SK-N-SH treated with all-trans-retinoic acid at 6 μM for 48 hours (cell line): ENCODE results near the gene IL2RG.

Source experiments
- ATAC-seq: fragments of 200-7000 bp; cut with Tn5 transposase; 3 replicates; pipeline ENCODE4 v1.9.1; 2020; ENCODE audit warnings: mild to moderate bottlenecking, moderate library complexity
- ARNTL ChIP-seq: fragments of 450-650 bp; formaldehyde crosslinking; IDR thresholded peaks from 2 replicates; pipeline ENCODE4 v1.5.0; 2020; ENCODE audit warnings: low read depth, mild to moderate bottlenecking, moderate library complexity, borderline replicate concordance
- BACH2 ChIP-seq: fragments of 250-450 bp; sonication (Bioruptor Pico); IDR thresholded peaks from 2 replicates; pipeline ENCODE4 v1.9.0; 2021; ENCODE audit warnings: mild to moderate bottlenecking, borderline replicate concordance
- CREB5 ChIP-seq: fragments of 250-450 bp; sonication (Bioruptor Pico); IDR thresholded peaks from 2 replicates; pipeline ENCODE4 v1.5.1; 2020; ENCODE audit warnings: low read depth, mild to moderate bottlenecking, moderate library complexity
- CSDC2 ChIP-seq: fragments of 250-450 bp; sonication (Bioruptor Pico); IDR thresholded peaks from 2 replicates; pipeline ENCODE4 v1.5.0; 2020; ENCODE audit warnings: mild to moderate bottlenecking, moderate library complexity
- CSRNP3 ChIP-seq: fragments of 250-450 bp; sonication (Bioruptor Pico); IDR thresholded peaks from 2 replicates; pipeline ENCODE4 v1.5.1; 2021; ENCODE audit warnings: mild to moderate bottlenecking, moderate library complexity
- ESRRG ChIP-seq: fragments of 250-450 bp; sonication (Bioruptor Pico); IDR thresholded peaks from 2 replicates; pipeline ENCODE4 v1.6.1; 2021; ENCODE audit warnings: mild to moderate bottlenecking
- GLIS3 ChIP-seq: fragments of 250-450 bp; sonication (Bioruptor Pico); IDR thresholded peaks from 2 replicates; pipeline ENCODE4 v1.5.0; 2020; ENCODE audit warnings: mild to moderate bottlenecking, moderate library complexity
- ISL1 ChIP-seq: fragments of 250-450 bp; sonication (Bioruptor Pico); IDR thresholded peaks from 2 replicates; pipeline ENCODE4 v2.1.2; 2022; ENCODE audit warnings: mild to moderate bottlenecking, moderate library complexity
- OSR1 ChIP-seq: fragments of 250-450 bp; sonication (Bioruptor Pico); IDR thresholded peaks from 2 replicates; pipeline ENCODE4 v1.8.0; 2022; ENCODE audit warnings: moderate library complexity, mild to moderate bottlenecking, inconsistent platforms
- PATZ1 ChIP-seq: fragments of 250-450 bp; sonication (Bioruptor Pico); IDR thresholded peaks from 2 replicates; pipeline ENCODE4 v1.8.0; 2020; ENCODE audit warnings: mild to moderate bottlenecking, moderate library complexity, borderline replicate concordance
- POU6F1 ChIP-seq: fragments of 250-450 bp; sonication (Bioruptor Pico); IDR thresholded peaks from 2 replicates; pipeline ENCODE4 v1.8.0; 2021; ENCODE audit warnings: low read depth, mild to moderate bottlenecking, moderate library complexity, borderline replicate concordance
- PPARA ChIP-seq: fragments of 250-450 bp; sonication (Bioruptor Pico); IDR thresholded peaks from 2 replicates; pipeline ENCODE4 v1.5.0; 2020; ENCODE audit warnings: mild to moderate bottlenecking, borderline replicate concordance
- RARB ChIP-seq: fragments of 250-450 bp; sonication (Bioruptor Pico); IDR thresholded peaks from 2 replicates; pipeline ENCODE4 v1.8.0; 2021; ENCODE audit warnings: mild to moderate bottlenecking, moderate library complexity
- SNAI2 ChIP-seq: fragments of 250-450 bp; sonication (Bioruptor Pico); IDR thresholded peaks from 2 replicates; pipeline ENCODE4 v1.5.0; 2020; ENCODE audit warnings: mild to moderate bottlenecking, moderate library complexity
- TCF4 ChIP-seq: fragments of 250-450 bp; sonication (Bioruptor Pico); IDR thresholded peaks from 2 replicates; pipeline ENCODE4 v1.8.0; 2021; ENCODE audit warnings: mild to moderate bottlenecking, moderate library complexity, borderline replicate concordance
- TOX ChIP-seq: fragments of 250-450 bp; sonication (Bioruptor Pico); IDR thresholded peaks from 2 replicates; pipeline ENCODE4 v1.8.0; 2021; ENCODE audit warnings: mild to moderate bottlenecking, moderate library complexity, borderline replicate concordance
- TSHZ2 ChIP-seq: fragments of 250-450 bp; sonication (Bioruptor Pico); IDR thresholded peaks from 2 replicates; pipeline ENCODE4 v1.5.0; 2020; ENCODE audit warnings: mild to moderate bottlenecking, moderate library complexity
- ZC3H10 ChIP-seq: fragments of 250-450 bp; sonication (Bioruptor Pico); IDR thresholded peaks from 2 replicates; pipeline ENCODE4 v1.5.1; 2021; ENCODE audit warnings: mild to moderate bottlenecking, moderate library complexity
- ZFP3 ChIP-seq: fragments of 250-450 bp; sonication (Bioruptor Pico); IDR thresholded peaks from 2 replicates; pipeline ENCODE4 v1.5.0; 2020; ENCODE audit warnings: mild to moderate bottlenecking, moderate library complexity
- ZFP30 ChIP-seq: fragments of 450-650 bp; formaldehyde crosslinking; IDR thresholded peaks from 2 replicates; pipeline ENCODE4 v1.5.0; 2022; ENCODE audit warnings: mild to moderate bottlenecking, moderate library complexity
- ZNF565 ChIP-seq: fragments of 450-650 bp; formaldehyde crosslinking; conservative IDR thresholded peaks from 2 replicates; pipeline ENCODE4 v1.5.0; 2020; ENCODE audit warnings: low read depth, mild to moderate bottlenecking, moderate library complexity
- ZNF70 ChIP-seq: fragments of 450-650 bp; formaldehyde crosslinking; IDR thresholded peaks from 2 replicates; pipeline ENCODE4 v1.5.0; 2020; ENCODE audit warnings: mild to moderate bottlenecking, moderate library complexity
- ZNF8 ChIP-seq: fragments of 450-650 bp; formaldehyde crosslinking; IDR thresholded peaks from 2 replicates; pipeline ENCODE4 v1.5.0; 2020; ENCODE audit warnings: mild to moderate bottlenecking, moderate library complexity

Gene IL2RG

GRCh38 chrX:71068044-71068918 lies 43.1 kb downstream of the IL2RG start, which contains the start of gene SNX12 (continued):
- peak; percentile 82; the same call in 1 of the 2 replicates for TF ChIP-seq ARNTL (CRISPR knock-in tag)
- no peak for TF ChIP-seq OSR1 (CRISPR knock-in tag)
- TF ChIP-seq SNAI2 (CRISPR knock-in tag) = peak; percentile 91
- TF ChIP-seq CSDC2 (CRISPR knock-in tag) = peak; percentile 97
- peak; percentile 60; the same call in 1 of the 2 replicates for TF ChIP-seq ZNF8 (CRISPR knock-in tag)
- TF ChIP-seq TCF4 = no peak
- peak; percentile 76; the same call in 1 of the 2 replicates for TF ChIP-seq ZFP3
- no peak for TF ChIP-seq CREB5 (CRISPR knock-in tag)
- 0 out of 2 replicates have a peak, but pooled peaks have one; percentile 59 for TF ChIP-seq ZNF565 (CRISPR knock-in tag)
- 0 out of 2 replicates have a peak, but pooled peaks have one; percentile 33 for TF ChIP-seq PPARA (CRISPR knock-in tag)
- TF ChIP-seq ZNF70 (CRISPR knock-in tag) = no peak
- peak; percentile 14; the same call in 1 of the 2 replicates for TF ChIP-seq ZFP30 (CRISPR knock-in tag)
- TF ChIP-seq, all 23 proteins: peak for 10

GRCh38 chrX:71067712-71068043 lies 43.7 kb downstream of the IL2RG start:
- TF ChIP-seq GLIS3 (no peak), TSHZ2 (CRISPR knock-in tag) (no peak), SNAI2 (CRISPR knock-in tag) (no peak), PATZ1 (CRISPR knock-in tag) (no peak), TCF4 (no peak), ZNF8 (CRISPR knock-in tag) (no peak), ISL1 (CRISPR knock-in tag) (no peak), BACH2 (CRISPR knock-in tag) (no peak), POU6F1 (CRISPR knock-in tag) (no peak), CREB5 (CRISPR knock-in tag) (no peak), CSDC2 (CRISPR knock-in tag) (no peak), ZNF565 (CRISPR knock-in tag) (no peak), RARB (CRISPR knock-in tag) (no peak), TOX (CRISPR knock-in tag) (no peak)
- ATAC-seq = peak; percentile 34

GRCh38 chrX:71067089-71067488 lies 44.3 kb downstream of the IL2RG start:
- TF ChIP-seq CSDC2 (CRISPR knock-in tag) = no peak
- TF ChIP-seq PPARA (CRISPR knock-in tag) = no peak
- no peak for TF ChIP-seq ZFP3
- no peak for TF ChIP-seq OSR1 (CRISPR knock-in tag)
- no peak for TF ChIP-seq BACH2 (CRISPR knock-in tag)
- TF ChIP-seq ZNF8 (CRISPR knock-in tag) = no peak
- TF ChIP-seq ZNF70 (CRISPR knock-in tag) = no peak
- no peak for TF ChIP-seq GLIS3
- TF ChIP-seq ESRRG (CRISPR knock-in tag) = no peak
- TF ChIP-seq ZC3H10 (CRISPR knock-in tag) = no peak
- no peak for TF ChIP-seq ZNF565 (CRISPR knock-in tag)
- no peak for TF ChIP-seq TCF4
- TF ChIP-seq CREB5 (CRISPR knock-in tag) = no peak
- TF ChIP-seq ISL1 (CRISPR knock-in tag) = no peak
- TF ChIP-seq ZFP30 (CRISPR knock-in tag) = no peak
- TF ChIP-seq RARB (CRISPR knock-in tag) = no peak
- TF ChIP-seq SNAI2 (CRISPR knock-in tag) = no peak
- no peak for TF ChIP-seq ARNTL (CRISPR knock-in tag)
- no peak for TF ChIP-seq CSRNP3 (CRISPR knock-in tag)
- ATAC-seq = no peak
